Loucy (cell line): ENCODE measurements around the gene IRAK1.

Source experiments
- H2AFZ ChIP-seq: fragments of 200-600 bp; sonication (generic); 2 replicates; pipeline ENCODE4 v1.6.0; 2016; ENCODE audit warnings: antibody characterized with exemption, mild to moderate bottlenecking, low read length, moderate library complexity
- H3F3A ChIP-seq: fragments of 200-600 bp; 2 replicates; pipeline ENCODE4 v1.6.0; 2016; ENCODE audit warnings: antibody characterized with exemption, low read depth, mild to moderate bottlenecking
- H3K27me3 ChIP-seq: fragments of 200-600 bp; sonication (generic); 2 replicates; pipeline ENCODE4 v1.6.1; 2014; ENCODE audit warnings: low read length, mild to moderate bottlenecking; ENCODE audit not compliant: insufficient read depth, poor library complexity, severe bottlenecking
- H3K36me3 ChIP-seq: fragments of 200-600 bp; sonication (generic); 2 replicates; pipeline ENCODE4 v1.6.1; 2016; ENCODE audit warnings: low read length; ENCODE audit not compliant: insufficient read depth
- H3K4me1 ChIP-seq: fragments of 200-600 bp; sonication (generic); 2 replicates; pipeline ENCODE4 v1.5.1; 2014; ENCODE audit warnings: low read length, mild to moderate bottlenecking; ENCODE audit not compliant: insufficient read depth, poor library complexity, severe bottlenecking
- H3K4me2 ChIP-seq: fragments of 200-600 bp; sonication (generic); 2 replicates; pipeline ENCODE4 v1.6.0; 2014; ENCODE audit warnings: antibody characterized with exemption, low read length, low read depth, mild to moderate bottlenecking; ENCODE audit not compliant: poor library complexity, severe bottlenecking
- H3K4me3 ChIP-seq: fragments of 200-600 bp; sonication (generic); 2 replicates; pipeline ENCODE4 v1.5.1; 2014; ENCODE audit warnings: low read length, mild to moderate bottlenecking, mixed read lengths; ENCODE audit not compliant: poor library complexity, severe bottlenecking
- H3K79me2 ChIP-seq: fragments of 200-600 bp; sonication (generic); 2 replicates; pipeline ENCODE4 v1.6.1; 2014; ENCODE audit warnings: low read length; ENCODE audit not compliant: insufficient read depth
- H3K9ac ChIP-seq: fragments of 200-600 bp; sonication (generic); 2 replicates; pipeline ENCODE4 v1.6.0; 2014; ENCODE audit warnings: mild to moderate bottlenecking, low read depth, low read length, moderate library complexity; ENCODE audit not compliant: poor library complexity, severe bottlenecking
- H3K9me2 ChIP-seq: fragments of 200-600 bp; sonication (generic); replicated peaks from 2 replicates; pipeline ENCODE4 v1.6.1; 2016; ENCODE audit warnings: low read depth, low read length, mixed read lengths
- H3K9me3 ChIP-seq: fragments of 200-600 bp; sonication (generic); 2 replicates; pipeline ENCODE4 v1.6.1; 2014; ENCODE audit warnings: mild to moderate bottlenecking, antibody characterized with exemption, low read length, low read depth; ENCODE audit not compliant: insufficient read depth
- H4K20me1 ChIP-seq: fragments of 200-600 bp; sonication (generic); 2 replicates; pipeline ENCODE4 v1.6.0; 2014; ENCODE audit warnings: antibody characterized with exemption, low read length, mild to moderate bottlenecking; ENCODE audit not compliant: insufficient read depth, poor library complexity, severe bottlenecking
- EZH2phosphoT487 ChIP-seq: fragments of 200-600 bp; IDR thresholded peaks from 2 replicates; pipeline ENCODE4 v1.6.1; 2018; ENCODE audit warnings: antibody characterized with exemption, mild to moderate bottlenecking, moderate library complexity, borderline replicate concordance
- TF ChIP-seq, protein P1 (sequence below): fragments of 200-600 bp; sonication (generic); conservative IDR thresholded peaks from 2 replicates; pipeline ENCODE4 v1.5.1; 2014; ENCODE audit warnings: mild to moderate bottlenecking, antibody characterized with exemption, low read length

The IRAK1 gene

GRCh38 chrX:154018518-154019060, 1.1 kb downstream of the IRAK1 start:
- no peaks in the 10 kb centered on the region for H3K27me3 ChIP-seq
- H3K9me3 ChIP-seq = no peaks in the 10 kb centered on the region
- H3K79me2 ChIP-seq = peaks cover 52% of the 10 kb centered on the region
- peak overlapping the region; percentile 96 for H3K9ac ChIP-seq
- H4K20me1 ChIP-seq = no peaks in the 10 kb centered on the region
- H3K9me2 ChIP-seq = no peaks in the 10 kb centered on the region
- no peaks in the 10 kb centered on the region for H3F3A ChIP-seq
- TF ChIP-seq EZH2phosphoT487 = no peak
- TF ChIP-seq, protein P1, sequence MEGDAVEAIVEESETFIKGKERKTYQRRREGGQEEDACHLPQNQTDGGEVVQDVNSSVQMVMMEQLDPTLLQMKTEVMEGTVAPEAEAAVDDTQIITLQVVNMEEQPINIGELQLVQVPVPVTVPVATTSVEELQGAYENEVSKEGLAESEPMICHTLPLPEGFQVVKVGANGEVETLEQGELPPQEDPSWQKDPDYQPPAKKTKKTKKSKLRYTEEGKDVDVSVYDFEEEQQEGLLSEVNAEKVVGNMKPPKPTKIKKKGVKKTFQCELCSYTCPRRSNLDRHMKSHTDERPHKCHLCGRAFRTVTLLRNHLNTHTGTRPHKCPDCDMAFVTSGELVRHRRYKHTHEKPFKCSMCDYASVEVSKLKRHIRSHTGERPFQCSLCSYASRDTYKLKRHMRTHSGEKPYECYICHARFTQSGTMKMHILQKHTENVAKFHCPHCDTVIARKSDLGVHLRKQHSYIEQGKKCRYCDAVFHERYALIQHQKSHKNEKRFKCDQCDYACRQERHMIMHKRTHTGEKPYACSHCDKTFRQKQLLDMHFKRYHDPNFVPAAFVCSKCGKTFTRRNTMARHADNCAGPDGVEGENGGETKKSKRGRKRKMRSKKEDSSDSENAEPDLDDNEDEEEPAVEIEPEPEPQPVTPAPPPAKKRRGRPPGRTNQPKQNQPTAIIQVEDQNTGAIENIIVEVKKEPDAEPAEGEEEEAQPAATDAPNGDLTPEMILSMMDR = no peak
- peak overlapping the region; percentile 96 for H3K4me3 ChIP-seq
- H3K36me3 ChIP-seq = peaks cover 7% of the 10 kb centered on the region; the same call in 1 of the 2 replicates
- H2AFZ ChIP-seq = no peak overlapping the region
- H3K4me1 ChIP-seq = no peaks in the 10 kb centered on the region
- peak overlapping the region; percentile 93 for H3K4me2 ChIP-seq

DNA sequence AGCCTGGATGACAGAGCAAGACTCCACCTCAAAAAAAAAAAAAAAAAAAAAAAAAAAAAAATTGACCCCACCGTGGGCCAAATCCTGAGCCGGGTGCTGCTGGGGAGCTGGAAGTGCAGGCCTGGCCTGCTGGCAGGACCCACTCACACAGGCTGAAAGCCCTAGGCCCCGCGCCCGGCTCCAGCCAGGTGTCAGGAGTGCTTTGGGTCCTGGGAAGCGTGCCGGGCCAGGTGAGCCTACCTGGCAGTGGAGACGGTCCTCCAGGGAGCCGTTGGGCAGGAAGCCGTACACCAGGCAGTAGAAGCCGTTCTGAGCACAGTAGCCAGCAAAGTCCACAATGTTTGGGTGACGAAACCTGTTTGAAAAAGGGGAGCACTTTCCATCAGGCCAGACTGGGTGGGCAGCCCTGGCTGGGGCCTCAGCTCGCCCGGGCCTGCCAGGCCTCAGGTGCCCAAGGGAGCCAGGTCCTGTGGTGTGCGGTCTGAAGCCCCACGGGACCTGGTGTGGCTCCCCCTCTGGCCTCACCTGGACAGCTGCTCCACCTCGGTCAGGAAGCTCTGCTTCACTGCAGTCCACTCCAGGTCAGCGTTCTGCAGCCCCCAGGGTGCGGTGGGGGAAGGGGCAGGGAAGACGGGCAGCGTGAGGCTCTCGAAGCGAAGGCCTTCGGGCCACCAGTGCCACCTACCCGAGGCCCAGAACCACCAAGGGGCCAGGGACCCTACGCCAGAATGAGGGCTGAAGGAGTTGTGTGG, 1.8 kb downstream of the IRAK1 start:
- H3K27me3 ChIP-seq = no peaks in the 10 kb centered on the region
- no peaks in the 10 kb centered on the region for H3K9me3 ChIP-seq
- no peaks in the 10 kb centered on the region for H3K4me1 ChIP-seq
- H3K4me2 ChIP-seq = peak overlapping the region; percentile 93
- peaks cover 7% of the 10 kb centered on the region; the same call in 1 of the 2 replicates for H3K36me3 ChIP-seq
- H3F3A ChIP-seq = no peaks in the 10 kb centered on the region
- H3K9me2 ChIP-seq = no peaks in the 10 kb centered on the region
- peak overlapping the region; percentile 96 for H3K9ac ChIP-seq
- peaks cover 52% of the 10 kb centered on the region for H3K79me2 ChIP-seq
- TF ChIP-seq EZH2phosphoT487 = no peak
- TF ChIP-seq, protein P1 = no peak
- peak overlapping the region; percentile 96 for H3K4me3 ChIP-seq
- peaks cover 3% of the 10 kb centered on the region for H4K20me1 ChIP-seq
- no peak overlapping the region for H2AFZ ChIP-seq

GRCh38 chrX:154016366-154017076, 3.2 kb downstream of the IRAK1 start:
- no peaks in the 10 kb centered on the region for H3K27me3 ChIP-seq
- H3K9me2 ChIP-seq = no peaks in the 10 kb centered on the region
- peaks cover 7% of the 10 kb centered on the region; the same call in 1 of the 2 replicates for H3K36me3 ChIP-seq
- no peak overlapping the region for H3K9ac ChIP-seq
- no peak overlapping the region for H2AFZ ChIP-seq
- peak overlapping the region; percentile 93 for H3K4me2 ChIP-seq
- no peak overlapping the region for H3K4me3 ChIP-seq
- peaks cover 3% of the 10 kb centered on the region for H4K20me1 ChIP-seq
- no peak for TF ChIP-seq EZH2phosphoT487
- TF ChIP-seq, protein P1 = no peak
- no peaks in the 10 kb centered on the region for H3K9me3 ChIP-seq
- peaks cover 51% of the 10 kb centered on the region for H3K79me2 ChIP-seq
- H3F3A ChIP-seq = no peaks in the 10 kb centered on the region
- no peaks in the 10 kb centered on the region for H3K4me1 ChIP-seq
